NCI-H524 (cell line): ENCODE results near the gene VWA2.

ENCODE experiments used
- DNase-seq, 2 experiments: peaks; one replicate each; lab custom pipeline; 2025; lab: John Stamatoyannopoulos, UW

Gene VWA2

GRCh38 chr10:114246679-114247305 is 7.7 kb downstream of the VWA2 start:
- DNase-seq = no peak

GRCh38 chr10:114250236-114250635 is 11.2 kb downstream of the VWA2 start:
- peak in 1 of 2 experiments; percentile 35 for DNase-seq

- DNase-seq = no peak
Observed at GRCh38 chr10:114250716-114251115, 11.7 kb downstream of the VWA2 start.

GRCh38 chr10:114252092-114252491 is 13.0 kb downstream of the VWA2 start:
- no peak for DNase-seq

- no peak for DNase-seq
Observed at GRCh38 chr10:114252883-114253282, 13.8 kb downstream of the VWA2 start.

- DNase-seq = no peak
Observed at GRCh38 chr10:114255227-114255626, 16.2 kb downstream of the VWA2 start.

GRCh38 chr10:114256008-114256765 is 17.1 kb downstream of the VWA2 start:
- DNase-seq = no peak

GRCh38 chr10:114256822-114257221 is 17.8 kb downstream of the VWA2 start:
- DNase-seq = no peak

GRCh38 chr10:114257498-114257897 is 18.4 kb downstream of the VWA2 start:
- no peak for DNase-seq

GRCh38 chr10:114258274-114258840 is 19.3 kb downstream of the VWA2 start:
- DNase-seq = no peak

GRCh38 chr10:114259824-114260223 is 20.8 kb downstream of the VWA2 start:
- no peak for DNase-seq

- no peak for DNase-seq
Observed at GRCh38 chr10:114260366-114260765, 21.3 kb downstream of the VWA2 start.

GRCh38 chr10:114261076-114261475 is 22.0 kb downstream of the VWA2 start:
- no peak for DNase-seq

GRCh38 chr10:114262496-114262895 is 23.4 kb downstream of the VWA2 start:
- no peak for DNase-seq

GRCh38 chr10:114265392-114266053 is 26.5 kb downstream of the VWA2 start:
- DNase-seq = no peak

GRCh38 chr10:114266521-114266920 is 27.5 kb downstream of the VWA2 start:
- DNase-seq = no peak

GRCh38 chr10:114271075-114271778 is 32.2 kb downstream of the VWA2 start:
- no peak for DNase-seq

- no peak for DNase-seq
Observed at GRCh38 chr10:114271779-114272167, 32.7 kb downstream of the VWA2 start.

- no peak for DNase-seq
Observed at GRCh38 chr10:114272696-114273095, 33.6 kb downstream of the VWA2 start.

GRCh38 chr10:114273910-114274309 is 34.9 kb downstream of the VWA2 start:
- DNase-seq = no peak

- no peak for DNase-seq
Observed at GRCh38 chr10:114274616-114275453, 35.8 kb downstream of the VWA2 start.
